Measurements from ENCODE around the gene CENPO. TPM values are rescaled to one million over a fixed set of nuclear protein-coding genes. Genes with fewer than 3 reads are reported as not detected.
A peak's percentile ranks its signal among the peaks of the same experiment; 100 is the strongest.

Gene CENPO
- total and polyA plus RNA-seq, 2 donors (not counting 1 experiment from before 2014, with no cell fraction given): 9.1 to 12.7 TPM

DNA sequence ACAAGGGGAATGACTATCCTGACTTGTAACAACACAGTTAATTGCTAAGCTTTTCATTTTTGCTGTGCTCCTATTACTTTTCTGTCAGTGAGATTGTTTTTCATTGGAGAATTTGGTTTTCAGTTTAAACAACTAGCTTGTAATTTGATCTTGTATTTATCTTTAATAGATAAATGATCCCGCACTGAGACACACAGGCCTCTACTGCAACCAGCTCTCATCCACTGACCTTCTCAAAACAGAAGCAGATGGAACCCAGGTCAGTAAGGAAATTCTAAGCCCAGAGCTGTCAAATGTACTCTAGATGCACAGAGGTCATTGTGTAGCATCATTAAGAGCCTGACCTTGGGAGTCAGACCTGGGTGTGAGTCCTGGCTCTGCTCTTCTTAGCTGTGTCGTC lies 30.7 kb upstream of the CENPO start:
- Histone ChIP-seq H3K79me2 (ENCODE audit: control insufficient read depth, insufficient read depth, low read length) (no peaks in the 10 kb centered on the region), H3K27ac (ENCODE audit: insufficient read depth, low read length) (no peak overlapping the region), H3K4me2 (ENCODE audit: extremely low read depth, insufficient read depth, low read length) (no peak overlapping the region), H3K27me3 (ENCODE audit: control insufficient read depth, insufficient read depth, low read length) (no peaks in the 10 kb centered on the region), H3K4me1 (ENCODE audit: control insufficient read depth, extremely low read depth, insufficient read depth, low read length) (no peaks in the 10 kb centered on the region), H4K20me1 (ENCODE audit: control insufficient read depth, extremely low read depth, insufficient read depth, low read length) (no peaks in the 10 kb centered on the region), H3K9me3 (ENCODE audit: control insufficient read depth, insufficient read depth, low read depth, low read length) (no peaks in the 10 kb centered on the region), H2AFZ (ENCODE audit: low read length) (no peak overlapping the region), H3K9ac (ENCODE audit: insufficient read depth, low read length) (no peak overlapping the region), H3K36me3 (ENCODE audit: control insufficient read depth, insufficient read depth, low read length) (no peaks in the 10 kb centered on the region), H3K4me3 (replicated peaks in 1 of 4; ENCODE audit: control extremely low read depth in 1 of 4, insufficient read depth in 1 of 4, low read depth in 3 of 4, low read length in 4 of 4) (no peak overlapping the region)
- TF ChIP-seq, protein P1, sequence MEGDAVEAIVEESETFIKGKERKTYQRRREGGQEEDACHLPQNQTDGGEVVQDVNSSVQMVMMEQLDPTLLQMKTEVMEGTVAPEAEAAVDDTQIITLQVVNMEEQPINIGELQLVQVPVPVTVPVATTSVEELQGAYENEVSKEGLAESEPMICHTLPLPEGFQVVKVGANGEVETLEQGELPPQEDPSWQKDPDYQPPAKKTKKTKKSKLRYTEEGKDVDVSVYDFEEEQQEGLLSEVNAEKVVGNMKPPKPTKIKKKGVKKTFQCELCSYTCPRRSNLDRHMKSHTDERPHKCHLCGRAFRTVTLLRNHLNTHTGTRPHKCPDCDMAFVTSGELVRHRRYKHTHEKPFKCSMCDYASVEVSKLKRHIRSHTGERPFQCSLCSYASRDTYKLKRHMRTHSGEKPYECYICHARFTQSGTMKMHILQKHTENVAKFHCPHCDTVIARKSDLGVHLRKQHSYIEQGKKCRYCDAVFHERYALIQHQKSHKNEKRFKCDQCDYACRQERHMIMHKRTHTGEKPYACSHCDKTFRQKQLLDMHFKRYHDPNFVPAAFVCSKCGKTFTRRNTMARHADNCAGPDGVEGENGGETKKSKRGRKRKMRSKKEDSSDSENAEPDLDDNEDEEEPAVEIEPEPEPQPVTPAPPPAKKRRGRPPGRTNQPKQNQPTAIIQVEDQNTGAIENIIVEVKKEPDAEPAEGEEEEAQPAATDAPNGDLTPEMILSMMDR (conservative IDR thresholded peaks at IDR 0.05 in 1 of 2, IDR thresholded peaks at IDR 0.05 in 1 of 2; ENCODE audit: low read depth in 1 of 2, low read length in 2 of 2): no peak
- TF ChIP-seq EZH2 (IDR thresholded peaks at IDR 0.05; ENCODE audit: low read length, missing control alignments): no peak
- peak in 1 of 2 donors; percentile 31 for DNase-seq (ENCODE audit: low read depth in 2 of 2)

DNA sequence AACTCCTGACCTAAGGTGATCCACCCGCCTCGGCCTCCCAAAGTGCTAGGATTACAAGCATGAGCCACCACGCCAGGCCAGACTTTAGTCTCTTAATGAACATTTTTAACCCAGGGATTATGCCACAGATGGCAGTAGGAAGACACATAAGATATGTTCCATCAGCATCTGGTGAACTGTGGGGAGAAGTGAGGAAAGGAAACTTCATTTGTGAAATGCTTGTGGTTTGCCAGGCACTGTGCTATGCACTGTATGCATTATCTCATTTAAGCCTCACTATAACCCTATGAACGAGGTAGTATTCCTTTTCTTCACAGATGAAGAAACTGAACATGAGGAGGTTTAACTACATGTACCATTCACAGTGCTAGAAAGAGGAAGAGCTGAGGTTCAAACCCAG lies 29.4 kb upstream of the CENPO start:
- H3K9ac ChIP-seq (ENCODE audit: insufficient read depth, low read length): no peak overlapping the region
- no peak overlapping the region for H3K27ac ChIP-seq (ENCODE audit: insufficient read depth, low read length)
- TF ChIP-seq EZH2 (IDR thresholded peaks at IDR 0.05; ENCODE audit: low read length, missing control alignments): no peak
- TF ChIP-seq, protein P1 (conservative IDR thresholded peaks at IDR 0.05 in 1 of 2, IDR thresholded peaks at IDR 0.05 in 1 of 2; ENCODE audit: low read depth in 1 of 2, low read length in 2 of 2): no peak
- no peaks in the 10 kb centered on the region for H4K20me1 ChIP-seq (ENCODE audit: control insufficient read depth, extremely low read depth, insufficient read depth, low read length)
- H2AFZ ChIP-seq (ENCODE audit: low read length): no peak overlapping the region
- no peaks in the 10 kb centered on the region for H3K79me2 ChIP-seq (ENCODE audit: control insufficient read depth, insufficient read depth, low read length)
- no peaks in the 10 kb centered on the region for H3K36me3 ChIP-seq (ENCODE audit: control insufficient read depth, insufficient read depth, low read length)
- H3K27me3 ChIP-seq (ENCODE audit: control insufficient read depth, insufficient read depth, low read length): no peaks in the 10 kb centered on the region
- DNase-seq (ENCODE audit: low read depth in 2 of 2): no peak
- no peaks in the 10 kb centered on the region for H3K9me3 ChIP-seq (ENCODE audit: control insufficient read depth, insufficient read depth, low read depth, low read length)
- H3K4me2 ChIP-seq (ENCODE audit: extremely low read depth, insufficient read depth, low read length): no peak overlapping the region
- H3K4me1 ChIP-seq (ENCODE audit: control insufficient read depth, extremely low read depth, insufficient read depth, low read length): no peaks in the 10 kb centered on the region
- no peak overlapping the region for H3K4me3 ChIP-seq (replicated peaks in 1 of 4; ENCODE audit: control extremely low read depth in 1 of 4, insufficient read depth in 1 of 4, low read depth in 3 of 4, low read length in 4 of 4)

DNA sequence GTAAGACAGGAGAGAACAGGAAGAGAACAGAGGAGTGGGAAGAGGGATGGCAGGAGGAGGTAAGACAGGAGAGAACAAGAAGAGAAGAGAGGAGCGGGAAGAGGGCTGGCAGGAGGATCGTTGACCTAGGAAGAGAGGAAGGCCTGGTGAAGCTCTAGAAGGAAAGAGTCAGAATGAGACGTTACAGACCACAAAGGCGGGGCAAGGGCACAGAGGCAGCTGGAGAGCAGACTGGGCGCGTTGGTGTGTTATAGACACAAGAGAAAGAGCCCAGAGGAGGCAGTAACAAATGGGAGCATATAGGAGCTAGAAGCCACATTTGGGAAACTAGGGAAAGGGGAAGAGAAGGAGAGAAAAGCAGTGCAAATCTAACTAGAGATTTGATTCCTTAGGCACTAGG lies 26.6 kb upstream of the CENPO start:
- no peak for DNase-seq (ENCODE audit: low read depth in 2 of 2)
- no peak overlapping the region for H3K27ac ChIP-seq (ENCODE audit: insufficient read depth, low read length)

More for the DNA sequence above, 26.6 kb upstream of the CENPO start:
- no peak overlapping the region for H3K4me2 ChIP-seq (ENCODE audit: extremely low read depth, insufficient read depth, low read length)
- no peak overlapping the region for H3K4me3 ChIP-seq (replicated peaks in 1 of 4; ENCODE audit: control extremely low read depth in 1 of 4, insufficient read depth in 1 of 4, low read depth in 3 of 4, low read length in 4 of 4)
- H3K36me3 ChIP-seq (ENCODE audit: control insufficient read depth, insufficient read depth, low read length): no peaks in the 10 kb centered on the region
- no peaks in the 10 kb centered on the region for H3K4me1 ChIP-seq (ENCODE audit: control insufficient read depth, extremely low read depth, insufficient read depth, low read length)
- no peaks in the 10 kb centered on the region for H4K20me1 ChIP-seq (ENCODE audit: control insufficient read depth, extremely low read depth, insufficient read depth, low read length)
- H3K27me3 ChIP-seq (ENCODE audit: control insufficient read depth, insufficient read depth, low read length): no peaks in the 10 kb centered on the region
- no peaks in the 10 kb centered on the region for H3K79me2 ChIP-seq (ENCODE audit: control insufficient read depth, insufficient read depth, low read length)
- H2AFZ ChIP-seq (ENCODE audit: low read length): no peak overlapping the region
- no peak overlapping the region for H3K9ac ChIP-seq (ENCODE audit: insufficient read depth, low read length)
- no peak for TF ChIP-seq EZH2 (IDR thresholded peaks at IDR 0.05; ENCODE audit: low read length, missing control alignments)
- TF ChIP-seq, protein P1 (conservative IDR thresholded peaks at IDR 0.05 in 1 of 2, IDR thresholded peaks at IDR 0.05 in 1 of 2; ENCODE audit: low read depth in 1 of 2, low read length in 2 of 2): no peak
- H3K9me3 ChIP-seq (ENCODE audit: control insufficient read depth, insufficient read depth, low read depth, low read length): no peaks in the 10 kb centered on the region

Data from fibroblast of lung (primary cell).